BE2C (cell line): Measurements from ENCODE around the gene TSPAN18.

Experiments
- DNase-seq: peaks from one replicate; pipeline ENCODE4 v3.0.0-alpha.2; 2020
- H3K27me3 ChIP-seq: fragments of 250-450 bp; sonication (Bioruptor Pico); 2 replicates; pipeline ENCODE4 v1.5.1; 2020; ENCODE audit warnings: mild to moderate bottlenecking
- H3K36me3 ChIP-seq: fragments of 250-450 bp; sonication (Bioruptor Pico); 2 replicates; pipeline ENCODE4 v1.5.1; 2020; ENCODE audit warnings: mild to moderate bottlenecking
- H3K4me1 ChIP-seq: fragments of 250-450 bp; sonication (Bioruptor Pico); 2 replicates; pipeline ENCODE4 v1.5.1; 2020
- H3K4me3 ChIP-seq: 2 replicates; pipeline ENCODE4 v1.5.1; 2011; ENCODE audit warnings: low read depth, low read length
- H3K9me3 ChIP-seq: fragments of 250-450 bp; sonication (Bioruptor Pico); 2 replicates; pipeline ENCODE4 v1.5.1; 2020
- CTCF ChIP-seq: IDR thresholded peaks from 2 replicates; pipeline ENCODE4 v1.5.1; 2012; ENCODE audit warnings: mild to moderate bottlenecking, low read depth, low read length

The TSPAN18 gene

DNA sequence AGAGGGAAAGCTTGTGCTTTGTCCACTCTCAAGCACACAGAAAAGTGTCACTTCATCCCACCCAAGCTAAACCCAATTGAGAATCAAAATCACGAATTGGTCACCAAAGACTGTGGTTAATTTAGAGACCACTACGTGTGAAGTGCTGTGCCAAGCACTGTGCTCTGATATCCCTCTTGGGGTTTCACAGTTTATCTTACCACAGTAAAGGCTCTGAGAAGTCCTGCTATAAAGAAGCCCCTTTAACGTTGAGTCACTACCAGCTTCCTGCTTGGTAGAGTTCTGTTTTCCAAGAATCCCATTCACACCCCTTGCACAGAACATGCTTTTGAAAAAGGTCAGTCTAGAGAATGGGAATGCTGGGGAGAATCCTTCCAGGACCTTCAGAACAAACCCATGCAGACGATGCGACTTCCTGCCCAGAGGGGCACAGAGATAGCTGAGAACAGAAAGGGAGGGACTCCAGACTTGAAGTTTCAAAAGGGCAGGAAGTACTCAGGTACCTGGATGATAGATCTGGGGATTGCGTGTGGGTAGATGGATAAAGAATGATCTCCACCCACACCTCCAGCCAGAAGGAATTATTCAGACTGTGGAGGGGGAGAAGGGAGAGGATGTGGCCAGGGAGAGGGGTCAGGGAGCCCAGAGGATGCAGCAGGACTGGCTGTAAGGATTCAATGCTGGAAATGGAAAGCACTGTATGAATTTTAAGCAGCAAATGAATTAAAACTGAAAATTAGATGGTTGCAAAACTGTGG lies 18.1 kb upstream of the TSPAN18 start:
- no peaks in the 10 kb centered on the region for H3K36me3 ChIP-seq
- no peaks in the 10 kb centered on the region for H3K27me3 ChIP-seq
- peaks cover 17% of the 10 kb centered on the region for H3K4me1 ChIP-seq
- no peak overlapping the region for H3K4me3 ChIP-seq
- no peak for DNase-seq
- H3K9me3 ChIP-seq, result no peaks in the 10 kb centered on the region
- TF ChIP-seq CTCF, result no peak

- no peak overlapping the region for H3K4me3 ChIP-seq
- peaks cover 17% of the 10 kb centered on the region for H3K4me1 ChIP-seq
- H3K27me3 ChIP-seq, result no peaks in the 10 kb centered on the region
- no peaks in the 10 kb centered on the region for H3K36me3 ChIP-seq
- H3K9me3 ChIP-seq, result no peaks in the 10 kb centered on the region
- TF ChIP-seq CTCF, result no peak
- DNase-seq, result no peak
Observed at GRCh38 chr11:44709281-44709562, 17.5 kb upstream of the TSPAN18 start.

DNA sequence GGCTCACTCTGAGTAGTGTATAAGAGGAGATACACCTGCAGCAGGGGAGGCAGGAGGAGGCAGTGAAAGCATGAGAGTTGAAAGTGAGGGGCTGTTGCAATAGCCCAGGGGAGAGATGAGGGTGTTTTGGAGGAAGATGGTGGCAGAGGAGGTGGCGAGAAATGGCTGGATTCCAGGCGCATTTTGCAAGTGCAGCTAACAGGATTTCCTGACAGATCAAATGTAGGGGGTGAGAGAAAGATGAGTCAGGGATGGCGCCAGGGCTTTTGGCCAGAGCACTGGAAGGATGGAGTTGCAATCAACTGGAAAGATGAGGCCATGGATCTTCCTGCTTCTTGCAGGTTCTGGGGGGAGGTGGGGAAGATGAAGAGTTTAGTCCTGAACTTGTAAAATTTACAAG lies 16.8 kb upstream of the TSPAN18 start:
- no peak for DNase-seq

GRCh38 chr11:44711113-44711786 lies 15.5 kb upstream of the TSPAN18 start:
- Histone ChIP-seq H3K27me3 (no peaks in the 10 kb centered on the region), H3K4me1 (peaks cover 17% of the 10 kb centered on the region), H3K9me3 (no peaks in the 10 kb centered on the region), H3K4me3 (no peak overlapping the region), H3K36me3 (no peaks in the 10 kb centered on the region)
- peak; percentile 87 for DNase-seq
- TF ChIP-seq CTCF, result no peak

More for the DNA sequence above, 16.8 kb upstream of the TSPAN18 start:
- no peak overlapping the region for H3K4me3 ChIP-seq
- no peak for TF ChIP-seq CTCF
- H3K27me3 ChIP-seq, result no peaks in the 10 kb centered on the region
- H3K9me3 ChIP-seq, result no peaks in the 10 kb centered on the region
- no peaks in the 10 kb centered on the region for H3K36me3 ChIP-seq
- H3K4me1 ChIP-seq, result peaks cover 17% of the 10 kb centered on the region

DNA sequence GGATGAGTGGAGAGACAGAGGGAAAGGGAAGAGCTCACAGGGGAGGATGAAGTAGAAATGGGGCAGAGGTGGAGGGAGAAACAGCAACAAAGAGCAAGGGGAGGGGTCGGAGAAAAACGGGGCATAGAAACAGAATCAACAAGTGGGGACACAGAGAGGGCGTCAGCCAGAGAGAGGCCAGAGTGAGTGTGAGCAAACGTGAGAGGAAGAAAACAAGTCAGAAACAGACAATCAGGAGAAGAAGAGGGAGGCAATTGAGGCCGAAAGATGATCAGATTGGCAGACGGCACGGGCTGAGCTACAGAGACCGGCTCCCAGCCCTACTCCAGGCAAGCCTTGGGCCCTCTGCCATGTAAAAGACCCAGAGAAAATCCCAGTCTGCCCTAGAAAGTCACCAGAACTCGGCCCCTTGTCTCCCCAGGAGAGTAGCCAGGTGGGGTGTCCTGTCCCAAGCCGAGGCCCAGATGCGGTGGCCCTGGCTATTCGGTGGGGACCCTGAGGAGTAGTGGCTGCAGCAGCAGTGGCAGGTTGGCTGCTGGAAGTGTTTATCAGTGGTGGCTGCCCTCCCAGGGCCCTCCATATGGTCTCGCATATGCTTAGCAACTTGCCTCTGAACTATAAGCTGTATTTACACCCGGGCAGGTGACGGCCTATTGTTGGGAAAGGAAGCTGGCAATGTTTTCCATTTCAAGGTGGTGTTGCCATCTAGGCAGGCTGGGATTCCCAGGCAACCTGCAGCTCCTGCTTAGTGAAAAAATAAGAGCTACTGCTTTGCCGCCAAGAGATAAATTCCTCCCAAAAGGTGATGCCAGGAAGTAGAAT lies 14.8 kb upstream of the TSPAN18 start:
- Histone ChIP-seq H3K9me3 (no peaks in the 10 kb centered on the region), H3K27me3 (no peaks in the 10 kb centered on the region), H3K4me1 (peaks cover 17% of the 10 kb centered on the region), H3K4me3 (no peak overlapping the region), H3K36me3 (no peaks in the 10 kb centered on the region)
- TF ChIP-seq CTCF, result no peak
- peak; percentile 13 for DNase-seq
